HG02973 (cell line): ENCODE results near the gene HS2ST1.
A peak's percentile ranks its signal among the peaks of the same experiment; 100 is the strongest.
"Not testable (repeated sequence)": the region's sequence is repeated elsewhere in the genome, so short reads cannot be mapped to it uniquely, and the experiment has no call there.

Experiments used
- ATAC-seq: cut with Tn5 transposase; IDR thresholded peaks from one replicate; pipeline ENCODE4 v1.9.1; 2021; ENCODE audit warnings: moderate library complexity; ENCODE audit not compliant: unreplicated experiment

The HS2ST1 gene

DNA sequence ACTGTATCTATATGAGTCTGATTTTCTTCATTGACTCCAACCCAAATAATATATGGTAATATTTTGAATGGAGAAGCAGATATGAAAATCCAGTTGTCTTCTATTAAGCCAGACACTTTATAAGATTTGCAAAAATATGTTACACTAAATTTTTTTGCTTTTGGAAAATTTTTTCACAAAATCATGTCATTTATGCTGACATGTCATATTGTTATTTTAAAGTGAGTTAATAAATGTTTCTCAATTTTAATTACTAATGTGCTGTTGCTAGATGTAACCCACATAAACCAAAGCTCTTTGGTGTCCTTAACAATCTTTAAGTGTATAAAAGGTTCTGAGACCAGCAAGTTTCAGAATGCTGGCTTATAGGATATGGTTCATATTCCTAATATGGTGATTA, 142.5 kb downstream of the HS2ST1 start:
- no peak for ATAC-seq

DNA sequence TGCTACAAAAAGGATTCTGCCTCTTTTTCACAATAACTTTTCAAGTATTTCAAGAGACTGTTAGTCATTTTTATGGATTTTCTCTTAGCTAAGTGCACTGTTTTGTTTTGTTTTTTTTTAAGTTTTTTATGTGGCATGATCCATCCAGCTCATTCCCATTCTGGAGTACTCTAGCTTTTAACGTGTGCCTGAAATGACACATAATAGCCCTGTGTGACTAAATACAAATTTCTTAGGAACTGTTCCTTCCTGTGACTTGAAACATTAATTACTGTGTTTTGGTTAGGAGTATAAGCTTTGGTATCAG, 143.9 kb downstream of the HS2ST1 start:
- ATAC-seq: no peak

DNA sequence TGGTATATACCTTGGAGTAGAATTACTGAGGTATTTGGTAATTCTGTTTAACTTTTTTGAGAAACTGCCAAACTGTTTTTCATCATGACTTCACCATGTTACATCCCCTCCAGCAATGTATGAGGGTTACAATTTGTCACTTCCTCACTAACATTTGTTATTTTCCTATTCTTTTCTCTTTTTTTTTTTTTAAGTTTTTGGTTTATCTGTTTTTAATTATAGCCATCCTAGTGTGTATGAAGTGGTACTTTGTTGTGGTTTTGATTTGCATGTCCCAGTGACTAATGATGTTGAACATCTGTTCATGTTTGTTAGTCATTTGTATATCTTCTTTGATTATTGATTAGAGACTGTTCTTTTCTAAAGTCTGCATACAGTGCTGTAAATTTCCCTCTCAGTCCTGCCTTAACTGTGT, 147.3 kb downstream of the HS2ST1 start:
- ATAC-seq: peak; percentile 40

DNA sequence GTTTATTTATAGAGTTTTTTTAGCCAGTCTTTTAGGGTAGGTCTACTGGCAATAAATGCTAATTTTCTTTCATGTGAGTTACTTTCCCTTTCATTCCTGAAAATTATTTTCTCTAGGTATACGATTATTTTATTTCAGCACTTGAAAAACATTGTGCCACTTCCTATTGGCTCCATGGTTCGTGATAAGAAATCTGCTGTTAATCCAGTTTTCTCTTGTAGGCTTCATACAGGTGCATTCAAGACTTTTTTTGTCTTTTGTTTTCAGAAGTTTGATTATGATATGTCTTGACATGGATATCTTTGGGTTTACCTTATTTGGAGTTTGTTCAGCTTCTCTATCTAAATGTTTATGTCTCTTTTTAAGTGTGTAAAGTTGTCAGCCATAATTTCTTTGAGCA, 148.3 kb downstream of the HS2ST1 start:
- ATAC-seq: no peak

- ATAC-seq: no peak
Observed at GRCh38 chr1:87064309-87064708, 149.9 kb downstream of the HS2ST1 start.

- no peak for ATAC-seq
Observed at GRCh38 chr1:87064986-87065385, 150.6 kb downstream of the HS2ST1 start.

DNA sequence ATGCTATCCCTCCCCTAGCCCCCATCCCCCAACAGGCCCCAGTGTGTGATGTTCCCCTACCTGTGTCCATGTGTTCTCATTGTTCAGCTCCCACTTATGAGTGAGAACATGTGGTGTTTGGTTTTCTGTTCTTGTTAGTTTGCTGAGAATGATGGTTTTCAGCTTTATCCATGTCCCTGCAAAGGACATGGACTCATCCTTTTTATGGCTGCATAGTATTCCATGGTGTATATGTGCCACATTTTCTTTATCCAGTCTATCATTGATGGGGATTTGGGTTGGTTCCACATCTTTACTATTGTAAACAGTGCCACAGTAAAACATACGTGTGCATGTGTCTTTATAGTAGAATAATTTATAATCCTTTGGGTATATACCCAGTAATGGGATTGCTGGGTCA, 152.3 kb downstream of the HS2ST1 start:
- ATAC-seq: not testable (repeated sequence)

DNA sequence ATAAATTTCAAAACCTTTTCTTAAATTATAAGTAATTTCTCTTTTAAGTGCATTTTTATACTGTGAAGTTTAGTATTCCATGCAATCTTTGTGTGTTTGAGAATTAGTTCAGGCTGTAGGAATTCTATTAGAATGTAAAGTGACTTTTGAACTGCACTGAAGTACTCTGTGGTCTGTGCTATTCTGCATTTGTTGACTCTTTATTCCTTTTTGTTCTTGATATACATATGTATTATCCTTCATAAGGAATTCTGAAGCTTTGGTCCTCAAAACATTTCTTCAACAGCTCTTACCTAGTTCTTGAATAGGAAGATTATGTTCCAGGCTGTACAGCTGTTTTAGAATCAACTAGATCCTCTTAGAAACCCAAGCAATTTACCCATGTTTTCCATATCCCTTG, 158.0 kb downstream of the HS2ST1 start:
- ATAC-seq: no peak

DNA sequence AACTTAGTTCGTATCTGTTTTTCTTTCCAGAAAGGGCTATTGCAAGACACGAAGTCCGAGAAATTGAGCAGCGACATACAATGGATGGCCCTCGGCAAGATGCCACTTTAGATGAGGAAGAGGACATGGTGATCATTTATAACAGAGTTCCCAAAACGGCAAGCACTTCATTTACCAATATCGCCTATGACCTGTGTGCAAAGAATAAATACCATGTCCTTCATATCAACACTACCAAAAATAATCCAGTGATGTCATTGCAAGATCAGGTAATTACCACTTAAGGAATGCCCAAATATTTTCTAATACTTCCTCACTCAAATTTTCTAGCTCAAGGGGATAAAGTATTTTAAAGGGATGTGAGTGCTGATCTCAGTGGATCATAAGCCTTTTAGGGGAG, 158.5 kb downstream of the HS2ST1 start:
- no peak for ATAC-seq

DNA sequence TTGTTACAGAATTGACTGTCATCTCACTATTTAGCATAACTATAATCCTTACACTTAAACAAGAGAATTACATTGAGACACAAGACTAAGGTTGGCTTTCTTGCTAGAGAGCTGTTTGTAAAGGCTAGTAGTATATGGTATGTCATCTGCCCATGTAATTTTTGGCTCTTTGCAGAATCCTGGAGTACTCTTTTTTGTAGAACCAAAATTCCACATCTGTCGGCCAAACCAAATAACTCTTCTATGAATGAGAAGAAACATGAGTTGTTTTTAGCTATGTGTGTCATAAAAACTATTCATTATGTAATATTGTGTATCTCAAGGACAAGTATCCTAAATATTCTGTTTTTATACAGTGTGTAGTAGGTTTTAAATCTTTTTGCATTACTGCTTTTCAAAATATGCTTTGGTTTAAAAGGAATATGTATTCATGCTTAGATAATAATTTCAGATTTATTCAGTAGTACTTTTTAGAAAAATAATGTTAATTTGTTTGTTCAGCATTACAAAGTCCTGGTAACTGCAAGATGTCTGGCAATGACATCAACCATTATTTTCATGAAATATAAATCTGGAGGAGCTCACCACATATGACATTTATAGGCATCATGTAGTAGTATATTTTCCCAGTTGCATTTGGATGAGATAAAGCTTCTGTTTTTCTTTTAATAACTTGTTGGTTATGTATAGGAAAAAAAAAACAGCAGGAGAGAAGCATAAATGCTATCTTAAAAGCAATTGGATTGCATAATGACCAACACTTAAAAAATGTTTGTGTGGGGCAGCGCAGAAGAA, 159.8 kb downstream of the HS2ST1 start:
- ATAC-seq: no peak

DNA sequence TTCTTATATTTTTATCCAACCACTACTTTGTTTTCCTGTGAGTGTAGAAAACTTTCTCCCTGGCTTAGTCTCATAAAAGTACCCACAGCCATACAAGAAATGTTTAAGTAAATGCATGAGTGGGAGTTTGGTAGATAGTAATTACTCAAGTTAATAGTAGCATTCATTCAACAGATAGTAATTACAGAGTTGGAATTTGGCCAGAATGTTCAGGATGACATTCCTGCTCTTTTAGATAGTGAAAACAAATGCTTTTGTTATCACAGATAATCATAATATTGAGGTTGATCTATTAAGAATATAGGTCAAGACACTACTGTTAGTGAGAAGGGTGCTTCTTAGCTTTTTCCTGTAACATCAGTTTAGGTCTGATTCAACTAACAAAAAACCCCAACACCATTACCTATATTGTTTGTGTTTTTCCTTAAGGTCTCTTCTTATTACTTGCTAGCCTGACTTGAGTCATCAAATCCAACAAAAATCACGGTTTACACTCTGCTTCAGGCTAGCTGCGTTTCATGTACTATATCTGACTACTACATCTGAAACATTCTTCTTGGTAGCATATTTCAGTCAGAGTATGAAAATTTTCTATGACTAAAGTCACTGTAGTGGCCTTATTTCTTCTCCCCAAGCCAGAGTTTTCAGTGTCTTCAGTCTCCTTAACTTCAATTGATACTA, 163.7 kb downstream of the HS2ST1 start:
- ATAC-seq: peak; percentile 47

GRCh38 chr1:87084244-87084836, 169.9 kb downstream of the HS2ST1 start:
- ATAC-seq: no peak

DNA sequence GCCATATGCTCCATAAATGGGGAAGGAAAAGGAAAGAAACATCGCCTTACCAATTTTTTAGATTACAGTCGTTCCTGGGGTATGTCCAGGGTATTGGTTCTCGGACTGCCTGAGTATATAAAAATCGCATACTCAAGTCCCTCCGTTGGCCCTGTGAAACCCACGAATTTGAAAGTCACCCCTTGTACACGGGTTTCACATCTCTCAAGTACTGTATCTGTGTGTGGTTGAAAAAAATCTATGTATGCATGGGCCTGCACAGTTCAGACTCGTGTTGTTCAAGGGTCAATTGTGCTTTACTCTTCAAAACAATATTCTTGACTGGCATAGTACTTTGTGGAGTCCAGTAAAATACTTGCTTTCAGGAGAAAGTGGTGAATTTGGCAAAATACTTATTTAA, 171.7 kb downstream of the HS2ST1 start:
- no peak for ATAC-seq

- no peak for ATAC-seq
Observed at GRCh38 chr1:87089070-87089736, 174.8 kb downstream of the HS2ST1 start.

- ATAC-seq: no peak
Observed at GRCh38 chr1:87089823-87090222, 175.4 kb downstream of the HS2ST1 start.

- ATAC-seq: no peak
Observed at GRCh38 chr1:87091425-87091824, 177.0 kb downstream of the HS2ST1 start.

GRCh38 chr1:87092846-87093245, 178.4 kb downstream of the HS2ST1 start:
- ATAC-seq: no peak

DNA sequence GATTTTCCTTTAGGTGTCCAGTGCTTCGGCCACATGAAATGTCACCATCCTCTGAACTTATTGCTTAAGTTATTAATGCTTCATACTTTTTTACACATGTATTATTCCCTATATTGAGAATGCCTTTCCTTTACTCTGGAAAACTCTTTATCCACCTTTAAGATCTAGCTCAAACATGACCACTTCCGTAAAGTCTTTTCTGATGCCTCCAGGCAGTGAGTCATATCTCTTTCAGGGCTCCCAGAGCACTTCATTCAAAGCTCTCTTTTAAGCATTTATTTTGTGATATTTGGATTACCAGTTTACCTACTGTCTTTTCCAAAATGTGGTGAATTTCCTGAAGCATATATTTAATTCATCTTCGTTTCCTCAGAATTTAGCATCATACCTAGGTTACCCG, 178.9 kb downstream of the HS2ST1 start:
- ATAC-seq: no peak

DNA sequence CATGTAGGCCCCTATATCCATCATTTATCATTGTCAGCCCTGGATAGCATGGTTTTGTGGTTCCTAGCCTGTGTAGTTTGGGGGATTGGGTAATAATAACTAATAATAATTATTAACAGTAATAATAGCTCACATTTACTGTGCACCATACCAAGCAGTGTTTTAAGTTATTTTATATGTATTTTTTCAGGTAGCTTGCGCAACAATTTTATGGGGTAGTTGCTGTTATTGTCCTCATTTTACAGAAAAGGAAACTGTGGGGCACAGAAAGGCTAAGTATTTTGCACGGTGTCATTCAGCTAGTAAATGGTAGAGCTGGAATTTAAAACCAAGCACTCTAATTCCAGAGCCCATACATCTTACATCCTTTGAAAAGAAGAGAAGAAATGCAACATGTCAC, 179.8 kb downstream of the HS2ST1 start:
- no peak for ATAC-seq

GRCh38 chr1:87100271-87100670, 185.8 kb downstream of the HS2ST1 start:
- no peak for ATAC-seq

DNA sequence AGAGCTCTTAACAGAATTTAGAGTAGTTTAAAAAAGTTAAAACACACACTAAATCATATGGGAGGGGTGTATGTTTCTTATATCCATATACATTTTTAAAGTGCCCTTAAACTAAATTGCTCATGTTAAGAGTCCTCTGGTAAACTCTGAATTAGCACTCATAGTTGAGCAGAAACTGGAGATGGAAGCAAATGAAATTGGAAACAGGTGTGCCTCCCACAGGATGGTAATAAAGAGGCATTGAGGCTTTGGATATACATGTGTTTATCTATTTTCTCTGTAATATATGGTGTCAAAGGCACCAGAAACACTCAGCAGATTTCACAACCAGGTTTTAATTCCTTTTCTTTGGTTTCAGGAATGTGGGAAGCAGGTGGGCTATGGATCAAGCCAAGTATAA, 188.6 kb downstream of the HS2ST1 start:
- no peak for ATAC-seq

DNA sequence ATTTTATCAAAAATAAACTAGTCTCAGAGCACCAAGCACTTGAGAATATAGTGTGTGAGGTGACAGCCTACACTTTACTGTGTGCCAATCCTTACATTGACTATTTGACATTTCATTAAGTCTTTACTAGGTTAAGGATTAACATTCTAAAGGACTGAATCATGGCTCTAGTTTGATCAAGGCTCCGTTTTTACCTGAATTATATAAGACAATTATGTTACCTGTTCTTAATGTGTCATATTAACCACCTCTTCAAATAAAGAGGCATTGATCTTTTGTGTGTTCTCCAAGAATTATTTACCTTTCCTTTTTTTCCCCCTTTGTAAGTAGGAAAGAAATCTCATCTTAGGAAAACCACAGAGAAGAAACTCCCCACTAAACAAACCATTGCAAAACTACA, 189.7 kb downstream of the HS2ST1 start:
- no peak for ATAC-seq
